T-cell (primary cell): ENCODE measurements around the gene SIGLEC8. TPM values are rescaled to one million over a fixed set of nuclear protein-coding genes. Genes with fewer than 3 reads are reported as not detected.
"Not testable (repeated sequence)": the region's sequence is repeated elsewhere in the genome, so short reads cannot be mapped to it uniquely, and the experiment has no call there.

Experiments used
- ATAC-seq, 4 experiments: fragments of 200-7000 bp in 3 of 4; fragments of 150-1000 bp in 1 of 4; cut with Tn5 transposase; replicated peaks in 1 of 4; 1 replicate in 3 of 4; 2 replicates in 1 of 4; pipeline ENCODE4 v1.10.0; 2021; ENCODE audit warnings: moderate library complexity in 3 of 4, mild to moderate bottlenecking in 2 of 4, moderate number of reproducible peaks in 1 of 4
- CTCF ChIA-PET, 2 donors: fragments of 300-600 bp; sonication (Branson Sonifier 250); formaldehyde crosslinking; loops; one replicate each; lab custom pipeline; 2022; ENCODE audit warnings: antibody characterized with exemption in 2 of 2; lab: Charles Lee
- POLR2A ChIA-PET, 2 donors: fragments of 300-600 bp; sonication (Branson Sonifier 250); formaldehyde crosslinking; loops; one replicate each; lab custom pipeline; 2022; ENCODE audit warnings: antibody characterized with exemption in 2 of 2; lab: Charles Lee
- DNase-seq, 35 experiments: peaks; one replicate each; pipeline versions ENCODE4 v3.0.0 to v3.0.0-alpha.2; 2013 to 2023
- H3K27ac ChIP-seq: one replicate; pipeline ENCODE4 v1.5.1; 2013; ENCODE audit warnings: low read length
- H3K27me3 ChIP-seq, 2 experiments: replicated peaks in 1 of 2; 1 replicate in 1 of 2; 2 replicates in 1 of 2; pipeline versions ENCODE4 v1.6.1 to v1.7.0; 2013; ENCODE audit warnings: low read length in 1 of 2, mixed read lengths in 1 of 2; ENCODE audit not compliant: control insufficient read depth in 2 of 2, insufficient read depth in 2 of 2; ENCODE audit errors: extremely low read depth in 1 of 2
- H3K36me3 ChIP-seq, 2 donors: 1 replicate in 1 of 2; 2 replicates in 1 of 2; pipeline versions ENCODE4 v1.6.1 to v1.7.0; 2013; ENCODE audit warnings: low read length in 1 of 2; ENCODE audit not compliant: control insufficient read depth in 2 of 2, insufficient read depth in 1 of 2; ENCODE audit errors: extremely low read depth in 1 of 2
- H3K4me1 ChIP-seq, 2 experiments: 1 replicate in 1 of 2; 2 replicates in 1 of 2; pipeline versions ENCODE4 v1.6.1 to v1.7.0; 2013; ENCODE audit warnings: low read length in 2 of 2, mixed read lengths in 1 of 2; ENCODE audit not compliant: insufficient read depth in 2 of 2, control insufficient read depth in 1 of 2; ENCODE audit errors: extremely low read depth in 1 of 2
- H3K4me3 ChIP-seq, 2 donors: 1 replicate in 1 of 2; 2 replicates in 1 of 2; pipeline versions ENCODE4 v1.5.1 to v1.7.0; 2013; ENCODE audit warnings: mild to moderate bottlenecking in 2 of 2, low read length in 1 of 2, moderate library complexity in 1 of 2; ENCODE audit not compliant: control insufficient read depth in 1 of 2; ENCODE audit errors: extremely low read depth in 1 of 2
- H3K9me3 ChIP-seq: 2 replicates; pipeline ENCODE4 v1.7.0; 2013
- H3K27ac Mint-ChIP-seq, 2 donors: one replicate each; pipeline ENCODE4 v1.8.0; 2020 to 2021; ENCODE audit warnings: mild to moderate bottlenecking in 2 of 2, mixed read lengths in 2 of 2
- H3K27me3 Mint-ChIP-seq, 2 donors: one replicate each; pipeline ENCODE4 v1.8.0; 2021 to 2022; ENCODE audit warnings: mixed read lengths in 2 of 2
- H3K36me3 Mint-ChIP-seq: one replicate; pipeline ENCODE4 v1.8.0; 2021; ENCODE audit warnings: mixed read lengths
- H3K4me1 Mint-ChIP-seq, 3 donors: one replicate each; pipeline ENCODE4 v1.8.0; 2020 to 2022; ENCODE audit warnings: mixed read lengths in 3 of 3, mild to moderate bottlenecking in 1 of 3
- H3K4me3 Mint-ChIP-seq, 3 donors: one replicate each; pipeline ENCODE4 v1.8.0; 2020 to 2022; ENCODE audit warnings: mild to moderate bottlenecking in 3 of 3, mixed read lengths in 3 of 3, moderate library complexity in 3 of 3
- H3K9me3 Mint-ChIP-seq, 3 donors: one replicate each; pipeline ENCODE4 v1.8.0; 2020 to 2022; ENCODE audit warnings: mixed read lengths in 3 of 3
- WGBS: methylation state at CpG from one replicate; pipeline ENCODE4 v1.1.5; 2013; ENCODE audit warnings: missing lambda C conversion rate; ENCODE audit not compliant: insufficient coverage; 5-methylcytosine and 5-hydroxymethylcytosine counted together
- total RNA-seq, 35 experiments: library from RNA in 6 of 35; stranded (reverse) in 6 of 35; fragments of 120-200 nt in 1 of 35; gene quantifications; one replicate each; pipeline versions ENCODE4 v1.2.1 to v1.2.4 and lab custom pipeline; 2013 to 2026

SIGLEC8 gene
- total RNA-seq, 5 donors from 2014 or later (not counting 1 experiment from before 2014, with no cell fraction given) = not detected

DNA sequence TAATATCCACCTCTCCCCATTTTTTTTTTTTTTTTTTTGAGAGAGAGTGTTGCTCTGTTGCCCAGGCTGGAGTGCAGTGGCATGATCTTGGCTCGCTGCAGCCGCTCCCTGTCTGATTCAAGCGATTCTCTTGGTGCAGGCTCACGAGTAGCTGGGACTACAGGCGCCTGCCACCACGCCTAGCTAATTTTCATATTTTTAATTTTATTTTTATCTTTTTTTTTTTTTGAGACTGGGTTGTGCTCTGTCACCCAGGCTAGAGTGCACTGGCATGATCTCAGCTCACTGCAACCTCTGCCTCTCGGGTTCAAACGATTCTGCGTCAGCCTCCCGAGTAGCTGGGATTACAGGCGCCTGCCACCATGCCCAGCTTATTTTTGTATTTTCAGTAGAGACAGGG lies 37.7 kb downstream of the SIGLEC8 start:
- Histone ChIP-seq H3K4me1 (peaks cover 0 to 20% of the 10 kb centered on the region in 2 experiments), H3K27me3 (peaks cover 0 to 43% of the 10 kb centered on the region in 2 experiments)
- H3K36me3 Mint-ChIP-seq, POLR2A ChIA-PET, H3K36me3 ChIP-seq, H3K27ac ChIP-seq, DNase-seq, H3K4me3 Mint-ChIP-seq, H3K27ac Mint-ChIP-seq, H3K4me3 ChIP-seq, ATAC-seq, H3K9me3 ChIP-seq, H3K9me3 Mint-ChIP-seq: not testable (repeated sequence)
- WGBS = 100% methylated on average over 8 of the region's 11 CpGs
- peaks cover 27 to 43% of the 10 kb centered on the region in 2 donors for H3K27me3 Mint-ChIP-seq
- CTCF ChIA-PET = interaction anchor here (0.6 to 1.0 kb wide), 2 partner anchors 88 to 236 kb away, joined by 3 to 4 read pairs; no protein-coding TSS in a partner anchor
- peaks cover 0 to 11% (median 0%) of the 10 kb centered on the region in 3 donors for H3K4me1 Mint-ChIP-seq

GRCh38 chr19:51418707-51419106 lies 39.5 kb downstream of the SIGLEC8 start:
- Mint-ChIP-seq H3K27me3 (peaks cover 27 to 42% of the 10 kb centered on the region in 2 donors), H3K27ac (no peak overlapping the region), H3K9me3 (no peaks in the 10 kb centered on the region), H3K4me3 (no peak overlapping the region), H3K36me3 (no peaks in the 10 kb centered on the region), H3K4me1 (peaks cover 0 to 11% (median 0%) of the 10 kb centered on the region in 3 donors)
- peaks cover 0 to 20% of the 10 kb centered on the region in 2 experiments for H3K4me1 ChIP-seq
- ATAC-seq = no peak
- H3K36me3 ChIP-seq = no peaks in the 10 kb centered on the region
- ChIA-PET CTCF (interaction anchor here (0.6 to 1.1 kb wide), 3 partner anchors 20 to 1507 kb away, joined by 3 to 8 read pairs (median 3); no protein-coding TSS in a partner anchor), POLR2A (interaction anchor here in 1 of 2 donors (0.7 kb wide), 1 partner anchor 46 kb away, joined by 3 read pairs; no protein-coding TSS in a partner anchor)
- no CpG with 5 or more reads among the region's 2 CpGs for WGBS
- no peak overlapping the region for H3K4me3 ChIP-seq
- no peak overlapping the region for H3K27ac ChIP-seq
- no peaks in the 10 kb centered on the region for H3K9me3 ChIP-seq
- H3K27me3 ChIP-seq = peaks cover 0 to 48% of the 10 kb centered on the region in 2 experiments
- no peak for DNase-seq

DNA sequence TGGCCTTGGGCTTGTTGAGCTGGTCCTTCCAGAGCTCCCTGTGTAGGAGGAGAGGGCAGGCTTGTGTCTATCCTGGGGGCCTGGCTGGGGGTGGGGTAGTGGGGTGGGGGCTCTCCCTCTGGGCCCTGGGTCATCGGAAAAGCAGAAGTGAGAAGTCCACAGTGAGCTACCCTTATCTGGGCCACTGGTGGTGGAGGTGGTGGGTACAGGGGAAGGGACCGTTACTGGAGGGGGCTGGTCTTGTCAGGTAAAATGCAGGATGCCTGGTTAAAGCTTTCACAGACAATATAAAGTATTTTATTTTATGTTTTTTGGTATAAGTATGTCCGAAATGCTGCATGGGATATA lies 40.5 kb downstream of the SIGLEC8 start:
- H3K27me3 Mint-ChIP-seq = peaks cover 23 to 37% of the 10 kb centered on the region in 2 donors
- DNase-seq = peak in 1 of 35 experiments; percentile 8
- no peaks in the 10 kb centered on the region for H3K36me3 Mint-ChIP-seq
- Histone ChIP-seq H3K27ac (no peak overlapping the region), H3K27me3 (peaks cover 0 to 48% of the 10 kb centered on the region in 2 experiments), H3K4me1 (peaks cover 0 to 20% of the 10 kb centered on the region in 2 experiments), H3K4me3 (no peak overlapping the region), H3K9me3 (no peaks in the 10 kb centered on the region), H3K36me3 (no peaks in the 10 kb centered on the region)
- H3K9me3 Mint-ChIP-seq = no peaks in the 10 kb centered on the region
- no peak overlapping the region for H3K4me3 Mint-ChIP-seq
- CTCF ChIA-PET = interaction anchor here in 1 of 2 donors (0.7 to 1.1 kb wide), 3 partner anchors 19 to 22 kb away, joined by 3 to 5 read pairs (median 5); no protein-coding TSS in a partner anchor
- POLR2A ChIA-PET = no interaction called here
- no CpG with 5 or more reads among the region's 3 CpGs for WGBS
- ATAC-seq = no peak
- no peak overlapping the region for H3K27ac Mint-ChIP-seq
- H3K4me1 Mint-ChIP-seq = peaks cover 0 to 11% (median 0%) of the 10 kb centered on the region in 3 donors

DNA sequence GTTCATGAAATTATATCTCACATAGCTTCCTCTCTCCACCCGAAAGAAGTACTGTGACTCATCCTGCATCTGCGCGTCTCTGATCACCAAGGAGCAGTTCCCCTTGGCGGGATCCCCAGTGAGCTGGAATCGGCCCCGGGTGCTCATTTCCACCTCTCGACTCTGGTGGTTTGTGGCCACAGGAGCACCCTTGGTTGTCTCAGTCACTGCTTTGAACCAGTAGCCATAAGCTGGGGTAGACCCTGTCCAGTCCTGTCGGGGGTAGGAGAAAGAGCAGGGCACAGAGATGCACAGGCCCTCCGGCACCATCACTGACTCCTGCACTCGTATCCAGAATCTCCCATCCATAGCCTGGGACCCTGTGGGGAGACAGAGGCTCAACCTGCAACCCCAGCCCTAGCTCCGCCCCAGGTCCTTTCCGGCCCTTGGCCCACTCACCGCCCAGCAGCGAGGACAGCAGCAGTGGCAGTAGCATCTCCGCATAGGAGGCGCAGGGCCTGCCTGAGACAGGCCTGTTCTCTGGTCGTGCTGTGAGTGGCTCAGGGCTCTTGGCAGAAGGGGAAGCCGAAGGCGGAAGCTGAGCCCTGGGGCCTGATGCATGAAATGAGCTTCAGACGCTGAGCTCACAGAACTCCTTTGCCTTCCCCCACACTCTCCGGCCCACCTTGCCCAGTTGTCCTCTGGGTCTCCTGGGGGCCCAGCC lies 41.0 kb downstream of the SIGLEC8 start, which contains the start of gene SIGLEC10:
Gene SIGLEC10 (minus strand): TSS at position 536 of the 703 bp plus-strand sequence. CDS start 61 bp downstream, at position 475.
- H3K36me3 Mint-ChIP-seq = no peaks in the 10 kb centered on the region
- no peak within 1 kb of the TSS for H3K27ac Mint-ChIP-seq
- POLR2A ChIA-PET = no interaction called here
- DNase-seq = peak in 9 of 35 experiments; percentile 4 to 57 (median 21)
- peak; percentile 33 to 51 (median 48) for ATAC-seq
- H3K4me1 ChIP-seq = peaks cover 0 to 20% of the 10 kb centered on the region in 2 experiments
- no peaks in the 10 kb centered on the region for H3K9me3 ChIP-seq
- H3K36me3 ChIP-seq = no peaks in the 10 kb centered on the region
- H3K4me1 Mint-ChIP-seq = peaks cover 0 to 11% (median 0%) of the 10 kb centered on the region in 3 donors
- H3K4me3 Mint-ChIP-seq = peak within 1 kb of the TSS in 1 of 3 donors; percentile 62
- H3K27ac ChIP-seq = no peak within 1 kb of the TSS
- H3K4me3 ChIP-seq = no peak within 1 kb of the TSS
- H3K27me3 Mint-ChIP-seq = peaks cover 23 to 35% of the 10 kb centered on the region in 2 donors
- CTCF ChIA-PET = interaction anchor here in 1 of 2 donors (0.7 to 0.8 kb wide), 2 partner anchors 18 to 22 kb away, joined by 5 read pairs; no protein-coding TSS in a partner anchor
- WGBS = 32% methylated on average over 16 of the region's 21 CpGs
- peaks cover 0 to 44% of the 10 kb centered on the region in 2 experiments for H3K27me3 ChIP-seq
- no peaks in the 10 kb centered on the region for H3K9me3 Mint-ChIP-seq

- Histone ChIP-seq H3K4me1 (peaks cover 0 to 13% of the 10 kb centered on the region in 2 experiments), H3K27me3 (peaks cover 0 to 37% of the 10 kb centered on the region in 2 experiments)
- H3K9me3 ChIP-seq, H3K4me3 Mint-ChIP-seq, POLR2A ChIA-PET, H3K36me3 ChIP-seq, ATAC-seq, H3K27ac Mint-ChIP-seq, H3K9me3 Mint-ChIP-seq, CTCF ChIA-PET, H3K27ac ChIP-seq, H3K4me1 Mint-ChIP-seq, H3K4me3 ChIP-seq, H3K36me3 Mint-ChIP-seq, DNase-seq: not testable (repeated sequence)
- 70% methylated on average over 3 of the region's 15 CpGs for WGBS
- peaks cover 18 to 32% of the 10 kb centered on the region in 2 donors for H3K27me3 Mint-ChIP-seq
Observed at GRCh38 chr19:51416422-51416821, 41.8 kb downstream of the SIGLEC8 start.

DNA sequence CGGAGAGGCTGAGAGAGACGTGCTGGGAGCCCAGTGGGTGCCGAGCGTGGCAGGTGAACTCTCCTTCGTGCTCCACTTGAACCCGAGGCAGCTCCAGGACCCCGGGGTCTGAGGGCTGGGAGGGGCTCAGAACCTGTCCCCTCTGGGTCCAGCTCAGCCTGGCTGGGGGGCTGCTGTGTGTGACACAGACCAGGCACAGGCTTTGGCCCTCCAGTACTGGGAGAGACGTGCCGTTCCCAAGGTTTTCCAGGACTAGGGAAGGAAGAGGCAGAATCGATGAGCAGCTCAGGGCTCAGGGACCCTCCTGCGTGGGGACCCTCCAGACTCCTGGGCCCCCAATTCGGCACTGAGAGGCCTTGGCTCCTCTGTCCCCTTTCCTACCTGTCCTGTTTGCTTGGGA lies 43.1 kb downstream of the SIGLEC8 start:
- no peaks in the 10 kb centered on the region for H3K9me3 ChIP-seq
- H3K9me3 Mint-ChIP-seq = no peaks in the 10 kb centered on the region
- H3K27me3 Mint-ChIP-seq = peaks cover 15 to 29% of the 10 kb centered on the region in 2 donors
- H3K4me3 Mint-ChIP-seq = no peak overlapping the region
- WGBS = 87% methylated on average over 10 of the region's 12 CpGs
- POLR2A ChIA-PET = no interaction called here
- peaks cover 0 to 26% of the 10 kb centered on the region in 2 experiments for H3K27me3 ChIP-seq
- H3K4me3 ChIP-seq = no peak overlapping the region
- peaks cover 0 to 8% (median 0%) of the 10 kb centered on the region in 3 donors for H3K4me1 Mint-ChIP-seq
- H3K4me1 ChIP-seq = peaks cover 0 to 7% of the 10 kb centered on the region in 2 experiments
- no peaks in the 10 kb centered on the region for H3K36me3 Mint-ChIP-seq
- H3K36me3 ChIP-seq = no peaks in the 10 kb centered on the region
- ATAC-seq (no peak), DNase-seq (no peak)
- CTCF ChIA-PET = no interaction called here
- no peak overlapping the region for H3K27ac ChIP-seq
- no peak overlapping the region for H3K27ac Mint-ChIP-seq
